Progenitor cell of endocrine pancreas (in vitro differentiated cells): ENCODE results near the gene SLC43A3. TPM values are rescaled to one million over a fixed set of nuclear protein-coding genes. Genes with fewer than 3 reads are reported as not detected.

Source experiments
- DNase-seq: peaks from one replicate; pipeline ENCODE4 v3.0.0; 2021; ENCODE audit warnings: low spot score; ENCODE audit not compliant: unreplicated experiment
- H3K27ac Mint-ChIP-seq: 2 replicates; pipeline ENCODE4 v1.8.0; 2021; ENCODE audit warnings: mild to moderate bottlenecking, moderate library complexity, mixed read lengths
- H3K27me3 Mint-ChIP-seq: 2 replicates; pipeline ENCODE4 v1.8.0; 2021; ENCODE audit warnings: mixed read lengths
- H3K36me3 Mint-ChIP-seq: 2 replicates; pipeline ENCODE4 v1.8.0; 2022; ENCODE audit warnings: mixed read lengths; ENCODE audit not compliant: insufficient read depth
- H3K4me1 Mint-ChIP-seq: 2 replicates; pipeline ENCODE4 v1.8.0; 2021; ENCODE audit warnings: low read depth, mixed read lengths
- H3K4me3 Mint-ChIP-seq: 2 replicates; pipeline ENCODE4 v1.8.0; 2021; ENCODE audit warnings: low read depth, mild to moderate bottlenecking, moderate library complexity, mixed read lengths
- H3K9me3 Mint-ChIP-seq: 2 replicates; pipeline ENCODE4 v1.8.0; 2021; ENCODE audit warnings: low read depth, mixed read lengths
- CTCF ChIP-seq: fragments of 200-600 bp; sonication (generic); IDR thresholded peaks from one replicate; pipeline ENCODE4 v1.5.0; 2021; ENCODE audit warnings: antibody characterized with exemption, mild to moderate bottlenecking; ENCODE audit not compliant: unreplicated experiment
- total RNA-seq: library from RNA; stranded (reverse); gene quantifications from 2 replicates; pipeline ENCODE4 v1.2.1, GENCODE V29; 2021

Gene SLC43A3
- total RNA-seq, 1 donor from 2014 or later: 24.6 TPM

- no peak for DNase-seq
- Mint-ChIP-seq H3K4me1 (no peaks in the 10 kb centered on the region), H3K27me3 (no peaks in the 10 kb centered on the region), H3K4me3 (no peak overlapping the region), H3K9me3 (no peaks in the 10 kb centered on the region), H3K27ac (no peak overlapping the region), H3K36me3 (peaks cover 27% of the 10 kb centered on the region)
- no peak for TF ChIP-seq CTCF
Observed at GRCh38 chr11:57414612-57415212, 12.2 kb downstream of the SLC43A3 start.

GRCh38 chr11:57413681-57414080 lies 13.2 kb downstream of the SLC43A3 start:
- H3K36me3 Mint-ChIP-seq: peaks cover 24% of the 10 kb centered on the region
- DNase-seq: no peak
- H3K27me3 Mint-ChIP-seq: no peaks in the 10 kb centered on the region
- no peak for TF ChIP-seq CTCF
- no peak overlapping the region for H3K4me3 Mint-ChIP-seq
- no peaks in the 10 kb centered on the region for H3K4me1 Mint-ChIP-seq
- H3K27ac Mint-ChIP-seq: no peak overlapping the region
- H3K9me3 Mint-ChIP-seq: no peaks in the 10 kb centered on the region

GRCh38 chr11:57410287-57410686 lies 16.6 kb downstream of the SLC43A3 start:
- H3K4me1 Mint-ChIP-seq: no peaks in the 10 kb centered on the region
- H3K36me3 Mint-ChIP-seq: peaks cover 15% of the 10 kb centered on the region

GRCh38 chr11:57409321-57410100 lies 17.4 kb downstream of the SLC43A3 start:
- no peak for TF ChIP-seq CTCF
- peaks cover 11% of the 10 kb centered on the region for H3K36me3 Mint-ChIP-seq
- no peak overlapping the region for H3K27ac Mint-ChIP-seq
- no peaks in the 10 kb centered on the region for H3K9me3 Mint-ChIP-seq
- H3K27me3 Mint-ChIP-seq: no peaks in the 10 kb centered on the region
- H3K4me1 Mint-ChIP-seq: no peaks in the 10 kb centered on the region
- DNase-seq: no peak
- no peak overlapping the region for H3K4me3 Mint-ChIP-seq

More at GRCh38 chr11:57410287-57410686, 16.6 kb downstream of the SLC43A3 start:
- no peaks in the 10 kb centered on the region for H3K9me3 Mint-ChIP-seq
- no peak overlapping the region for H3K4me3 Mint-ChIP-seq
- no peak for TF ChIP-seq CTCF
- no peak for DNase-seq
- no peaks in the 10 kb centered on the region for H3K27me3 Mint-ChIP-seq
- H3K27ac Mint-ChIP-seq: no peak overlapping the region

GRCh38 chr11:57408771-57409170 lies 18.1 kb downstream of the SLC43A3 start:
- Mint-ChIP-seq H3K4me1 (no peaks in the 10 kb centered on the region), H3K36me3 (peaks cover 9% of the 10 kb centered on the region), H3K4me3 (no peak overlapping the region), H3K27ac (no peak overlapping the region), H3K9me3 (no peaks in the 10 kb centered on the region), H3K27me3 (no peaks in the 10 kb centered on the region)
- DNase-seq: no peak
- no peak for TF ChIP-seq CTCF
